GM18526 (cell line): ENCODE measurements around the gene MTA1.

Source experiments
- POLR2A ChIP-seq: IDR thresholded peaks from 3 replicates; pipeline ENCODE4 v1.6.1; 2011; ENCODE audit not compliant: insufficient read length; ENCODE audit errors: extremely low read depth

MTA1 gene

GRCh38 chr14:105467942-105468471, 48.4 kb downstream of the MTA1 start:
- no peak for TF ChIP-seq POLR2A

- no peak for TF ChIP-seq POLR2A
Measured at GRCh38 chr14:105468621-105469241, 49.1 kb downstream of the MTA1 start.

GRCh38 chr14:105469456-105470349, 50.1 kb downstream of the MTA1 start:
- TF ChIP-seq POLR2A: no peak

- TF ChIP-seq POLR2A: no peak
Measured at GRCh38 chr14:105470350-105471296, 51.0 kb downstream of the MTA1 start.

- TF ChIP-seq POLR2A: no peak
Measured at GRCh38 chr14:105471297-105471821, 51.7 kb downstream of the MTA1 start.

- TF ChIP-seq POLR2A: no peak
Measured at GRCh38 chr14:105471823-105472485, 52.3 kb downstream of the MTA1 start.

GRCh38 chr14:105472486-105472991, 52.9 kb downstream of the MTA1 start:
- TF ChIP-seq POLR2A: no peak

- no peak for TF ChIP-seq POLR2A
Measured at GRCh38 chr14:105473033-105473676, 53.5 kb downstream of the MTA1 start.

GRCh38 chr14:105473677-105474482, 54.3 kb downstream of the MTA1 start:
- TF ChIP-seq POLR2A: no peak

- TF ChIP-seq POLR2A: no peak
Measured at GRCh38 chr14:105474483-105475268, 55.0 kb downstream of the MTA1 start, which contains the start of gene CRIP2. TSS of gene CRIP2 (plus strand) at chr14:105474821. CDS start at chr14:105474863, 42 bp downstream.

GRCh38 chr14:105475269-105476096, 55.9 kb downstream of the MTA1 start:
- no peak for TF ChIP-seq POLR2A
